T-cell (primary cell): ENCODE measurements around the gene PIAS3. TPM values are rescaled to one million over a fixed set of nuclear protein-coding genes. Genes with fewer than 3 reads are reported as not detected.
"Not testable (repeated sequence)": the region's sequence is repeated elsewhere in the genome, so short reads cannot be mapped to it uniquely, and the experiment has no call there.

Experiments used
- ATAC-seq, 4 experiments: fragments of 200-7000 bp in 3 of 4; fragments of 150-1000 bp in 1 of 4; cut with Tn5 transposase; replicated peaks in 1 of 4; 1 replicate in 3 of 4; 2 replicates in 1 of 4; pipeline ENCODE4 v1.10.0; 2021; ENCODE audit warnings: moderate library complexity in 3 of 4, mild to moderate bottlenecking in 2 of 4, moderate number of reproducible peaks in 1 of 4
- CTCF ChIA-PET, 2 donors: fragments of 300-600 bp; sonication (Branson Sonifier 250); formaldehyde crosslinking; loops; one replicate each; lab custom pipeline; 2022; ENCODE audit warnings: antibody characterized with exemption in 2 of 2; lab: Charles Lee
- POLR2A ChIA-PET, 2 donors: fragments of 300-600 bp; sonication (Branson Sonifier 250); formaldehyde crosslinking; loops; one replicate each; lab custom pipeline; 2022; ENCODE audit warnings: antibody characterized with exemption in 2 of 2; lab: Charles Lee
- DNase-seq, 35 experiments: peaks; one replicate each; pipeline versions ENCODE4 v3.0.0 to v3.0.0-alpha.2; 2013 to 2023
- H3K27ac ChIP-seq: one replicate; pipeline ENCODE4 v1.5.1; 2013; ENCODE audit warnings: low read length
- H3K27me3 ChIP-seq, 2 experiments: replicated peaks in 1 of 2; 1 replicate in 1 of 2; 2 replicates in 1 of 2; pipeline versions ENCODE4 v1.6.1 to v1.7.0; 2013; ENCODE audit warnings: low read length in 1 of 2, mixed read lengths in 1 of 2; ENCODE audit not compliant: control insufficient read depth in 2 of 2, insufficient read depth in 2 of 2; ENCODE audit errors: extremely low read depth in 1 of 2
- H3K36me3 ChIP-seq, 2 donors: 1 replicate in 1 of 2; 2 replicates in 1 of 2; pipeline versions ENCODE4 v1.6.1 to v1.7.0; 2013; ENCODE audit warnings: low read length in 1 of 2; ENCODE audit not compliant: control insufficient read depth in 2 of 2, insufficient read depth in 1 of 2; ENCODE audit errors: extremely low read depth in 1 of 2
- H3K4me1 ChIP-seq, 2 experiments: 1 replicate in 1 of 2; 2 replicates in 1 of 2; pipeline versions ENCODE4 v1.6.1 to v1.7.0; 2013; ENCODE audit warnings: low read length in 2 of 2, mixed read lengths in 1 of 2; ENCODE audit not compliant: insufficient read depth in 2 of 2, control insufficient read depth in 1 of 2; ENCODE audit errors: extremely low read depth in 1 of 2
- H3K4me3 ChIP-seq, 2 donors: 1 replicate in 1 of 2; 2 replicates in 1 of 2; pipeline versions ENCODE4 v1.5.1 to v1.7.0; 2013; ENCODE audit warnings: mild to moderate bottlenecking in 2 of 2, low read length in 1 of 2, moderate library complexity in 1 of 2; ENCODE audit not compliant: control insufficient read depth in 1 of 2; ENCODE audit errors: extremely low read depth in 1 of 2
- H3K9me3 ChIP-seq: 2 replicates; pipeline ENCODE4 v1.7.0; 2013
- H3K27ac Mint-ChIP-seq, 2 donors: one replicate each; pipeline ENCODE4 v1.8.0; 2020 to 2021; ENCODE audit warnings: mild to moderate bottlenecking in 2 of 2, mixed read lengths in 2 of 2
- H3K27me3 Mint-ChIP-seq, 2 donors: one replicate each; pipeline ENCODE4 v1.8.0; 2021 to 2022; ENCODE audit warnings: mixed read lengths in 2 of 2
- H3K36me3 Mint-ChIP-seq: one replicate; pipeline ENCODE4 v1.8.0; 2021; ENCODE audit warnings: mixed read lengths
- H3K4me1 Mint-ChIP-seq, 3 donors: one replicate each; pipeline ENCODE4 v1.8.0; 2020 to 2022; ENCODE audit warnings: mixed read lengths in 3 of 3, mild to moderate bottlenecking in 1 of 3
- H3K4me3 Mint-ChIP-seq, 3 donors: one replicate each; pipeline ENCODE4 v1.8.0; 2020 to 2022; ENCODE audit warnings: mild to moderate bottlenecking in 3 of 3, mixed read lengths in 3 of 3, moderate library complexity in 3 of 3
- H3K9me3 Mint-ChIP-seq, 3 donors: one replicate each; pipeline ENCODE4 v1.8.0; 2020 to 2022; ENCODE audit warnings: mixed read lengths in 3 of 3
- WGBS: methylation state at CpG from one replicate; pipeline ENCODE4 v1.1.5; 2013; ENCODE audit warnings: missing lambda C conversion rate; ENCODE audit not compliant: insufficient coverage; 5-methylcytosine and 5-hydroxymethylcytosine counted together
- total RNA-seq, 35 experiments: library from RNA in 6 of 35; stranded (reverse) in 6 of 35; fragments of 120-200 nt in 1 of 35; gene quantifications; one replicate each; pipeline versions ENCODE4 v1.2.1 to v1.2.4 and lab custom pipeline; 2013 to 2026

Gene PIAS3
- total RNA-seq, 5 donors from 2014 or later (not counting 1 experiment from before 2014, with no cell fraction given): 22.1 to 28.3 (median 26.8) TPM

DNA sequence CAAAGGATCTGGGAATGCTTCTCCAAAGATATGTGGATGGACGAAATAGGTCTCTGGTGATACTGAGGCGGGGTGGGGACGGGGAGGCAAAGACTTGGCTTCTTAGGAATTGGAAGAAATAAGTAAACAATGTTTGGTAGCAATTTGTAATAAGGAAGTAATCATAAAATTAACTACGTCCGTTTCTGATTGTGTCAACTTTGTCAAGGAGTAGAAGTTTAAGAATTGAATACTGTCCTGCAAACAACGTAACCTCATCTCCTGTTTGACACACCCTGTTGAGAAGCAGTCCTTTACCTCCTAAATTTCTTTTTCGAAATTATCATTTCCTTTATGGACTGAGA, 34.4 kb downstream of the PIAS3 start:
- H3K9me3 ChIP-seq: no peaks in the 10 kb centered on the region
- ChIA-PET CTCF (interaction anchor here in 1 of 2 donors (0.6 kb wide), 1 partner anchor 35 kb away, joined by 3 read pairs; no protein-coding TSS in a partner anchor), POLR2A (interaction anchor here in 1 of 2 donors (0.8 to 1.1 kb wide), 2 partner anchors 35 to 61 kb away, joined by 3 read pairs; partner anchors contain the start of gene ANKRD35)
- Mint-ChIP-seq H3K4me3 (peak overlapping the region; percentile 98), H3K36me3 (peaks cover 32% of the 10 kb centered on the region), H3K4me1 (peaks cover 29 to 36% (median 30%) of the 10 kb centered on the region in 3 donors), H3K27ac (peak overlapping the region; percentile 96), H3K9me3 (no peaks in the 10 kb centered on the region), H3K27me3 (no peaks in the 10 kb centered on the region)
- peak overlapping the region; percentile 97 to 99 for H3K4me3 ChIP-seq
- peaks cover 14 to 17% of the 10 kb centered on the region in 2 experiments for H3K4me1 ChIP-seq
- DNase-seq (peak in 1 of 35 experiments; percentile 15), ATAC-seq (no peak)
- H3K36me3 ChIP-seq: peaks cover 5 to 37% of the 10 kb centered on the region in 2 donors
- WGBS: 0% methylated on average over 2 of the region's 7 CpGs
- H3K27ac ChIP-seq: peak overlapping the region; percentile 70
- H3K27me3 ChIP-seq: no peaks in the 10 kb centered on the region

DNA sequence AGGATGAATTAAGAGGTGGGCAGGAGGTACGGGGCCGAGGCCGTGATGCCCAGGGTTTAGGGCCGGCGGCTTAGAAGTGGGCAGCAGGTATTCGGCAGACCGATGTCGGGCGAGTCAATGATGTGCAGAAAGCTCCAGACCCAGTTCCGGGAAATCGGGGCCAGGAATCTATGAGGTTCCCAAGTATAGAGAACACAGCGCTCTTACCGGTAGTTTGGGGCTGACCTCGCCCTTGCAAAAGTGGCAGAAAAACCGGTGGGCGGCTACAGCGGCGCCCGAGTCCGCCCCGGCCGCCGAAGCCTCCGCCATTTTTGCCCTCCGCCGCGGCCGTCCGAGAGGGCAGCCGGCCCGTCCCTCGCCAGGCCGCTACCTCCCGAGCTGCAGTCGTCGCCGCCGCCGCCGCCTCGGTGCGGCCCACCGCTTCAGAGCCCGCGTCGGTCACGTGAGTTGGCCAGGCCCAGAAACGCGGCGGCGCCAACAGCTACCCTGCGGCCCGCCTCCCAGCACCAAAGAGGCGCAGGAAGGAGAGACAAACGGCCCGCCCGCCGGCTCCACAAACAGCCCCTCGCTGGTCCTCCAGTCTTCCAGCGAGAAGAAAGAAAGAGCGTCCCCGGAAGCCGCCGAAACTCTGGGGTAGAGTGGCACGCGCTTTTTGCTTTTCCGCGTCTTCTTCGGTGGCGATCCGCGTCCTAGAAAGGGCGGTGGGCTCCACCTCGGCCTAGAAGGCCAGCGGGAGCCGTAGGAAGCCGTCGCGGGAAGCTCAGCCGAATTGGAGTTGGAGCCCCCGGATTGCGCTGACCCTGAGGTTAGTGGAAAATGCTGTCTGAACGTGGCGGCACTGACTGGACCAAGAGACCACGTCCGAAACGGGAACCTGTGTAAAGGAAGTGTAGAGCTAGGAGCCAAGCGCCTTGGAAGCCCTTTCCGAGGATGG, 35.0 kb downstream of the PIAS3 start, which contains the start of the genes POLR3C and RNF115:
Gene POLR3C, plus strand, starts transcription at position 636 of the 934 bp plus-strand sequence. CDS start 1,577 bp downstream, outside the sequence.
Gene RNF115, minus strand, starts transcription at position 531 of the 934 bp plus-strand sequence. Its CDS starts 222 bp downstream, at position 309.
- Histone ChIP-seq H3K4me1 (peaks cover 14 to 20% of the 10 kb centered on the region in 2 experiments), H3K9me3 (no peaks in the 10 kb centered on the region), H3K27me3 (no peaks in the 10 kb centered on the region), H3K27ac (peak within 1 kb of the TSS; percentile 70), H3K4me3 (peak within 1 kb of the TSS; percentile 97 to 99), H3K36me3 (peaks cover 2 to 30% of the 10 kb centered on the region in 2 donors)
- CTCF ChIA-PET: interaction anchor here (0.5 to 0.6 kb wide), 3 partner anchors 35 to 193 kb away, joined by 3 to 6 read pairs (median 3); no protein-coding TSS in a partner anchor
- no peaks in the 10 kb centered on the region for H3K9me3 Mint-ChIP-seq
- H3K27ac Mint-ChIP-seq: peak within 1 kb of the TSS; percentile 96
- H3K27me3 Mint-ChIP-seq: no peaks in the 10 kb centered on the region
- H3K4me3 Mint-ChIP-seq: peak within 1 kb of the TSS; percentile 98
- peaks cover 25 to 38% (median 32%) of the 10 kb centered on the region in 3 donors for H3K4me1 Mint-ChIP-seq
- ATAC-seq: peak; percentile 96 to 98 (median 98)
- WGBS: under 1% methylated on average over 79 of the region's 89 CpGs
- H3K36me3 Mint-ChIP-seq: peaks cover 27% of the 10 kb centered on the region
- DNase-seq: peak; percentile 78 to 92 (median 85)
- POLR2A ChIA-PET: interaction anchor here in 1 of 2 donors (0.6 to 1.1 kb wide), 3 partner anchors 36 to 172 kb away, joined by 3 read pairs; partner anchors contain the start of gene ANKRD35

DNA sequence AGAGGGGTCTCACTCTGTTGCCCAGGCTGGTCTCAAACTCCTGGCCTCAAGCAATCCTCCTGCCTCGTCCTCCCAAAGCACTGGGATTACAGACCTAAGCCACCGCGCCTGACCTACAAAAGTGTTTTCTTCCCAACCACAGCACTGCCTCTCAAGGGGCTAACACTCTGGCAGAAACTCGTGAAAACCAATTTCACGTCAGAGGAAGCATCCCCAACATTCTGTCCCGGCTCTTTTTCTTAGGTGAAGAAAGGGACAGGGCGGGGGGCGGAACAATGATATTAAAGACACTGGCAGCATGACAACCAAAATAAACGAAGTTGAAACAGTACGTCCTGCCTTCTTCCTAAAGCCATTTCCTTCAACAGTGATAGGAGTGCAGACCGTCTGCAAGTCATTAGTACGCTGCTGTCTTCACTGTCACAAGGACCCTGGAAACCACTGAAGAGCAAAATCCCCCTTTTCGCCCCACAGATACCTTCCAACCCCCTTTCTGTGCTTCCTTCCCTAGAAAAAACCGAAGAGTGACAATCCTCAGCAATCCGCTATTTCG, 36.0 kb downstream of the PIAS3 start:
- peaks cover 25 to 37% (median 29%) of the 10 kb centered on the region in 3 donors for H3K4me1 Mint-ChIP-seq
- CTCF ChIA-PET, H3K27ac Mint-ChIP-seq, H3K27me3 ChIP-seq, H3K9me3 ChIP-seq, H3K27me3 Mint-ChIP-seq, H3K9me3 Mint-ChIP-seq, ATAC-seq, DNase-seq, H3K4me3 ChIP-seq, H3K27ac ChIP-seq: not testable (repeated sequence)
- POLR2A ChIA-PET: interaction anchor here in 1 of 2 donors (0.6 kb wide), 1 partner anchor 42 kb away, joined by 13 read pairs; no protein-coding TSS in a partner anchor
- peaks cover 19% of the 10 kb centered on the region for H3K36me3 Mint-ChIP-seq
- no CpG with 5 or more reads among the region's 16 CpGs for WGBS
- H3K4me3 Mint-ChIP-seq: peak overlapping the region in 1 of 3 donors; percentile 98
- peaks cover 0 to 21% of the 10 kb centered on the region in 2 donors for H3K36me3 ChIP-seq
- H3K4me1 ChIP-seq: peaks cover 14 to 20% of the 10 kb centered on the region in 2 experiments

DNA sequence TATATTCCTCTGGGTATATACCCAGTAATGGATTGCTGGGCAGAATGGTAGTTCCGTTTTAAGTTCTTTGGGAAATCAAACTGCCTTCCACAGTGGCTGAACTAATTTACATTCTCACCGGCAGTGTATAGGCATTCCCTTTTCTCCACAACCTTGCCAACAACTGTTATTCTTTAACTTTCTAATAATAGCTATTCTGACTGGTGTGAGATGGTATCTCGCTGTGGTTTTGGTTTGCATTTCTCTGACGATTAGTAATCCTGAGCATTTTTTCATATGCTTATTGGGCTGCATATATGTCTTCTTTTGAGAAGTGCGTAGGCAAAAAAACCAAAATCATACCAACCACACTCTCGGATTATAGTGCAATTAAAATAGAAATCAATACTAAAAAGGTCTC, 40.8 kb downstream of the PIAS3 start:
- H3K4me1 ChIP-seq, H3K27ac Mint-ChIP-seq, H3K36me3 Mint-ChIP-seq, ATAC-seq, H3K27me3 ChIP-seq, H3K9me3 ChIP-seq, H3K4me3 ChIP-seq, H3K27ac ChIP-seq, H3K9me3 Mint-ChIP-seq, DNase-seq, H3K36me3 ChIP-seq, H3K4me3 Mint-ChIP-seq, CTCF ChIA-PET, H3K27me3 Mint-ChIP-seq, POLR2A ChIA-PET: not testable (repeated sequence)
- WGBS: no CpG with 5 or more reads among the region's 6 CpGs
- H3K4me1 Mint-ChIP-seq: peaks cover 0 to 12% (median 7%) of the 10 kb centered on the region in 3 donors

DNA sequence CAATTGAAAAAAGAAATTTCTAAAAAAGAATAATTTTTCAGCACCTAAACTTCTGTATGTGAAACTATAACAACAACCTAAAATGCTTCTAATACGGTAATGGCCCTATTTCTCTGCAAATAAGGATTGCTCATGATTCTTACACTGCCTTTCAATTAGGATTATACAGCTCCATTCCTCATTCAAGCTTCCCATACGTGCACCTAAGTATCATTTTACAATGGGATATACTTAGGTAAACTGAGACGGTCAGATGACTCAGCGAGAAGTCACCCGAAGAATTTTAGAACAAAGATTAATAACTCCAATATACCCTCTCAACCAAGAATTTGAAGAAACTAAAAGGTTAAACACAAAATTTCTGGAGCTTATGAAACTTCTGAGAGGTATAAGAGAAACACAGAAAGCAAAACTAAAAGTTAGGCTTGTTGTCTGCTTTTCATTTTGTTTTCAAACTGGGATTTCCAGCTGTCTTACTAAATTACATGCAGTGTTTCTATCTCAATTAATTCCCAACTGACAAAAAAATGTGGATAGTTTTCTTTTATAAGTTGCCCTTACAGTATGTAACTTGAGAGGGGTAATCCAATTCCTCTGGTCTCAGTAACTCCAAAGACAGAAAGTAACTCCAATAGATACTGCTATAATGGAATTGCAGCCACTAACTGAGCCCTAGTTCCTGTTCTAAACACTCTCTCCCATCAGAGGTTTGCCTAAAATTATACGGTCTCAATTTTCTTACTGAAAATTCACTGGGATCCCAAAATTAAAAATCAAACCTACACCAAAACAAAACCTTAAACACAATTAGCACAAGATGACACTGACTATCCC, 45.7 kb downstream of the PIAS3 start:
- CTCF ChIA-PET, H3K27me3 ChIP-seq, POLR2A ChIA-PET, H3K36me3 ChIP-seq, H3K4me1 ChIP-seq, H3K9me3 ChIP-seq, ATAC-seq, DNase-seq, H3K27ac Mint-ChIP-seq, H3K4me3 Mint-ChIP-seq, H3K4me3 ChIP-seq, H3K27me3 Mint-ChIP-seq, H3K27ac ChIP-seq, H3K36me3 Mint-ChIP-seq, H3K9me3 Mint-ChIP-seq: not testable (repeated sequence)
- WGBS: no CpG with 5 or more reads among the region's 6 CpGs
- peaks cover 4 to 13% (median 12%) of the 10 kb centered on the region in 3 donors for H3K4me1 Mint-ChIP-seq
